Uterus (tissue), 2 donors: Measurements from ENCODE around the gene DLG1.

Source experiments
- POLR2A ChIP-seq, 2 donors: fragments of 450-650 bp; IDR thresholded peaks; one replicate each; pipeline ENCODE4 v1.6.1; 2016; ENCODE audit warnings: antibody characterized with exemption in 2 of 2, mild to moderate bottlenecking in 1 of 2, moderate library complexity in 1 of 2
- TF ChIP-seq, protein P1 (sequence below), 4 experiments: fragments of 200-600 bp in 2 of 4; fragments of 450-650 bp in 2 of 4; sonication (generic) in 2 of 4; IDR thresholded peaks; one replicate each; pipeline ENCODE4 v1.5.1; 2016 to 2019; ENCODE audit warnings: antibody characterized with exemption in 4 of 4, mild to moderate bottlenecking in 2 of 4, moderate library complexity in 1 of 4

DNA sequence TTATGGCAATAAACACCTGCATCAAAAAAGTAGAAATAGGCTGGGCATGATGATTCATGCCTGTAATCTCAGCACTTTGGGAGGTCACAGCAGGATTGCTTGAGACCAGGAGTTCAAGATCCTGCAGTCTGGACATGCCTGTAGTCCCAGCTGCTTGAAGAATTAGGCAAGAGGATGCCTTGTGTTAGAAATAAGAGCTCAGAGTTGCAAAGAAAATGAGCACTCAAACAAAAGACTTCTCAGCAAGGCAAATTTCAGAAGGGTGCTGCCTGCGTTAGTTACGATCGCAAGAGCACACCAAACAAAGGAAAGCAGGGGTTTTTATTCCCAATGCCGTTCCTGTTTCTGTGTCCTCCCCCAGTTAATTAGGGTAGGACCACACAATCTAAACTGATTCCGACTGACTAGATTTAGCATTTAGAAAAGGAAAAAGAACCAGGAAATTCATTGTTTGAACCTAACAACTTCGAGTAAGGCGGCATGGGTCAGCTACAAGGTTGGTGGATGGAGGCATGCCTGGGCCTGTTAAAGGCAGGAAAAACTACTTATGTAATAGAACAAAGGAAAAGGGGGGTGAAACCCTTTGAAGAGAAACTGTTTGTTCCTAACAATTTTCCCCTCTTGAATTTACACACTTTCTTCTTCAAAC is 55.5 kb downstream of the DLG1 start:
- TF ChIP-seq, protein P1, sequence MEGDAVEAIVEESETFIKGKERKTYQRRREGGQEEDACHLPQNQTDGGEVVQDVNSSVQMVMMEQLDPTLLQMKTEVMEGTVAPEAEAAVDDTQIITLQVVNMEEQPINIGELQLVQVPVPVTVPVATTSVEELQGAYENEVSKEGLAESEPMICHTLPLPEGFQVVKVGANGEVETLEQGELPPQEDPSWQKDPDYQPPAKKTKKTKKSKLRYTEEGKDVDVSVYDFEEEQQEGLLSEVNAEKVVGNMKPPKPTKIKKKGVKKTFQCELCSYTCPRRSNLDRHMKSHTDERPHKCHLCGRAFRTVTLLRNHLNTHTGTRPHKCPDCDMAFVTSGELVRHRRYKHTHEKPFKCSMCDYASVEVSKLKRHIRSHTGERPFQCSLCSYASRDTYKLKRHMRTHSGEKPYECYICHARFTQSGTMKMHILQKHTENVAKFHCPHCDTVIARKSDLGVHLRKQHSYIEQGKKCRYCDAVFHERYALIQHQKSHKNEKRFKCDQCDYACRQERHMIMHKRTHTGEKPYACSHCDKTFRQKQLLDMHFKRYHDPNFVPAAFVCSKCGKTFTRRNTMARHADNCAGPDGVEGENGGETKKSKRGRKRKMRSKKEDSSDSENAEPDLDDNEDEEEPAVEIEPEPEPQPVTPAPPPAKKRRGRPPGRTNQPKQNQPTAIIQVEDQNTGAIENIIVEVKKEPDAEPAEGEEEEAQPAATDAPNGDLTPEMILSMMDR (IDR thresholded peaks at IDR 0.05): no peak
- TF ChIP-seq POLR2A (IDR thresholded peaks at IDR 0.05): no peak
